PC-3 (cell line): ENCODE results near the gene FLCN.

Experiments
- EZH2 ChIP-seq: fragments of 300-600 bp; sonication (generic); IDR thresholded peaks from one replicate; pipeline ENCODE4 v1.6.1; 2017; ENCODE audit warnings: antibody characterized with exemption, mild to moderate bottlenecking, low read length; ENCODE audit not compliant: unreplicated experiment
- TF ChIP-seq, protein P1 (sequence below): fragments of 300-600 bp; sonication (generic); conservative IDR thresholded peaks from 2 replicates; pipeline ENCODE4 v1.5.1; 2017; ENCODE audit warnings: antibody characterized with exemption, low read depth, mild to moderate bottlenecking, low read length

DNA sequence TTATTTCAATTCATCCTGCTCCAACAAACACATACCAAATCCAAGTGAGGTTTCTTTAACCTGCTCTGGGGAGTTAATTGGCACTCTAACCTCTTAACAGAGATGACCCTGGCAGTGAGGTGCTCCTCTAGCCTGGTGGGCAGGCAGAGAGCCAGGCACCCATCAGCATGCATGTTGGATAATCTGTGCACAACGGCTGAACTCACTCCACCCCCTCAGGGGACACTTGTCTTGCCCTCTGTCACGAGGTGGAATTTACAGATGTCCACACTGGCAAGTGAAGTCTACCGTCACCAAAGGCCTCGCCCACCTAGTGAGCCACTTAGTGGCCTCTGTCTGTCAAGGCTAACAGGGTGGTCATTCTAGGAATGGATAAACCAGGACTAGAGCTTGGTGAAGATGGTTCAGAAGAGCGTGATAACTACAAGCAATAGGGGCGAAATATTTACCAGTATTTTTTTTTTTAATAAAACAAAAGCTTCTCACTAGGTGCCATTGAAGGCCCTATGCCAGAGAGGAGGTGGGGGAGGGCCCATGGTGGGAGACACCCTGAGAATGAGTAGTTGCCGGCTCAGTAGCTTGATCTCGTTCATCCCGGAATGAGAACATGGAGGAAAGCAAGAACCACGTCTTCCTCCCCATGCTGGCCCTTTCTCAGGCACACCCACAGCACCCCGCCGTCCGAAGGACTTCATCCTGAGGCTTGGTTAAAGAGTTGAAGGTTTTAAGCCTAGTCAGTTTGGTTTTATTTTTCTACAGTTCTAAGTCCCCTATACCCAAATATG, 56.0 kb downstream of the FLCN start:
- TF ChIP-seq, protein P1, sequence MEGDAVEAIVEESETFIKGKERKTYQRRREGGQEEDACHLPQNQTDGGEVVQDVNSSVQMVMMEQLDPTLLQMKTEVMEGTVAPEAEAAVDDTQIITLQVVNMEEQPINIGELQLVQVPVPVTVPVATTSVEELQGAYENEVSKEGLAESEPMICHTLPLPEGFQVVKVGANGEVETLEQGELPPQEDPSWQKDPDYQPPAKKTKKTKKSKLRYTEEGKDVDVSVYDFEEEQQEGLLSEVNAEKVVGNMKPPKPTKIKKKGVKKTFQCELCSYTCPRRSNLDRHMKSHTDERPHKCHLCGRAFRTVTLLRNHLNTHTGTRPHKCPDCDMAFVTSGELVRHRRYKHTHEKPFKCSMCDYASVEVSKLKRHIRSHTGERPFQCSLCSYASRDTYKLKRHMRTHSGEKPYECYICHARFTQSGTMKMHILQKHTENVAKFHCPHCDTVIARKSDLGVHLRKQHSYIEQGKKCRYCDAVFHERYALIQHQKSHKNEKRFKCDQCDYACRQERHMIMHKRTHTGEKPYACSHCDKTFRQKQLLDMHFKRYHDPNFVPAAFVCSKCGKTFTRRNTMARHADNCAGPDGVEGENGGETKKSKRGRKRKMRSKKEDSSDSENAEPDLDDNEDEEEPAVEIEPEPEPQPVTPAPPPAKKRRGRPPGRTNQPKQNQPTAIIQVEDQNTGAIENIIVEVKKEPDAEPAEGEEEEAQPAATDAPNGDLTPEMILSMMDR: no peak
- TF ChIP-seq EZH2: no peak
